Uterus (tissue), 2 donors: ENCODE measurements around the gene NT5DC3.

Experiments
- POLR2A ChIP-seq, 2 donors: fragments of 450-650 bp; IDR thresholded peaks; one replicate each; pipeline ENCODE4 v1.6.1; 2016; ENCODE audit warnings: antibody characterized with exemption in 2 of 2, mild to moderate bottlenecking in 1 of 2, moderate library complexity in 1 of 2
- TF ChIP-seq, protein P1 (sequence below), 4 experiments: fragments of 200-600 bp in 2 of 4; fragments of 450-650 bp in 2 of 4; sonication (generic) in 2 of 4; IDR thresholded peaks; one replicate each; pipeline ENCODE4 v1.5.1; 2016 to 2019; ENCODE audit warnings: antibody characterized with exemption in 4 of 4, mild to moderate bottlenecking in 2 of 4, moderate library complexity in 1 of 4

DNA sequence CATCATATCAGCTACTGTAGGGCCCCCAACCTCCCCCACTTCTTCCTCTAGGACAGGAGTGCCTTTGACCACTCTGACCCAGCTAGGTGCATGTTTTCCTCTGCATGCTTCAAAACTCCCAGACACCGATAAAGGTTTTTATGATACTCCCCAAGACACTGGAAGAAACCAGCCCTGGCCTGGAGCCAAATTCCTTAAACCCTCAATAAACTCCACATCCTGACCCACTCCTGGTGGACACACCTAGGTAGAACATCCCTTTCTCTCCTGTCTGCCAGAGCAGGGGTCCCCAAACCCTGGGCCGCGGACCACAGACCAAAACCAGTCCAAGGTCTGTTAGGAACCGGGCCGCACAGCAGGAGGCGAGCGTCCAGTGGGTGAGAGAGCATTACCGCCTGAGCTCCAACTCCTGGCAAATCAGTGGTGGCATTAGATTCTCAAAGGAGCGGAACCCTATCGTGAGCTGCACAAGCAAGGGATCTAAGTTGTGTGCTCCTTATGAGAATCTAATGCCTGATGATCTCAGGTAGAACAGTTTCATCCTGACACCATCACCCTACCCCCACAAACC, 49.6 kb downstream of the NT5DC3 start:
- TF ChIP-seq, protein P1, sequence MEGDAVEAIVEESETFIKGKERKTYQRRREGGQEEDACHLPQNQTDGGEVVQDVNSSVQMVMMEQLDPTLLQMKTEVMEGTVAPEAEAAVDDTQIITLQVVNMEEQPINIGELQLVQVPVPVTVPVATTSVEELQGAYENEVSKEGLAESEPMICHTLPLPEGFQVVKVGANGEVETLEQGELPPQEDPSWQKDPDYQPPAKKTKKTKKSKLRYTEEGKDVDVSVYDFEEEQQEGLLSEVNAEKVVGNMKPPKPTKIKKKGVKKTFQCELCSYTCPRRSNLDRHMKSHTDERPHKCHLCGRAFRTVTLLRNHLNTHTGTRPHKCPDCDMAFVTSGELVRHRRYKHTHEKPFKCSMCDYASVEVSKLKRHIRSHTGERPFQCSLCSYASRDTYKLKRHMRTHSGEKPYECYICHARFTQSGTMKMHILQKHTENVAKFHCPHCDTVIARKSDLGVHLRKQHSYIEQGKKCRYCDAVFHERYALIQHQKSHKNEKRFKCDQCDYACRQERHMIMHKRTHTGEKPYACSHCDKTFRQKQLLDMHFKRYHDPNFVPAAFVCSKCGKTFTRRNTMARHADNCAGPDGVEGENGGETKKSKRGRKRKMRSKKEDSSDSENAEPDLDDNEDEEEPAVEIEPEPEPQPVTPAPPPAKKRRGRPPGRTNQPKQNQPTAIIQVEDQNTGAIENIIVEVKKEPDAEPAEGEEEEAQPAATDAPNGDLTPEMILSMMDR (IDR thresholded peaks at IDR 0.05) = no peak
- TF ChIP-seq POLR2A (IDR thresholded peaks at IDR 0.05) = no peak
